Measurements from ENCODE around the gene PCF11.
A peak's percentile ranks its signal among the peaks of the same experiment; 100 is the strongest.
"Not testable (repeated sequence)": the region's sequence is repeated elsewhere in the genome, so short reads cannot be mapped to it uniquely, and the experiment has no call there.

Gene PCF11

GRCh38 chr11:83156996-83157593, at the start of gene PCF11:
Gene PCF11, plus strand, starts transcription at chr11:83157131. Its CDS starts 309 bp downstream, at chr11:83157440.
- DNase-seq (ENCODE audit: low read depth in 3 of 3): peak in 1 of 3 experiments; percentile 91

- no peak for DNase-seq (ENCODE audit: low read depth in 3 of 3)
Observed at GRCh38 chr11:83112886-83113285, 44.0 kb upstream of the PCF11 start.

- DNase-seq (ENCODE audit: low read depth in 3 of 3): no peak
Observed at GRCh38 chr11:83115026-83115425, 41.9 kb upstream of the PCF11 start.

GRCh38 chr11:83115551-83115950, 41.4 kb upstream of the PCF11 start:
- DNase-seq (ENCODE audit: low read depth in 3 of 3): no peak

GRCh38 chr11:83116015-83116641, 40.8 kb upstream of the PCF11 start:
- DNase-seq (ENCODE audit: low read depth in 3 of 3): no peak

GRCh38 chr11:83118814-83119213, 38.1 kb upstream of the PCF11 start:
- DNase-seq (ENCODE audit: low read depth in 3 of 3): no peak

GRCh38 chr11:83119216-83119615, 37.7 kb upstream of the PCF11 start:
- DNase-seq (ENCODE audit: low read depth in 3 of 3): no peak

- DNase-seq (ENCODE audit: low read depth in 3 of 3): no peak
Observed at GRCh38 chr11:83120327-83120726, 36.6 kb upstream of the PCF11 start.

- no peak for DNase-seq (ENCODE audit: low read depth in 3 of 3)
Observed at GRCh38 chr11:83122050-83122449, 34.9 kb upstream of the PCF11 start.

- DNase-seq (ENCODE audit: low read depth in 3 of 3): no peak
Observed at GRCh38 chr11:83122766-83123165, 34.2 kb upstream of the PCF11 start.

- DNase-seq (ENCODE audit: low read depth in 3 of 3): no peak
Observed at GRCh38 chr11:83124636-83125424, 32.1 kb upstream of the PCF11 start.

- DNase-seq (ENCODE audit: low read depth in 3 of 3): no peak
Observed at GRCh38 chr11:83125577-83125976, 31.4 kb upstream of the PCF11 start.

GRCh38 chr11:83127310-83127637, 29.7 kb upstream of the PCF11 start:
- DNase-seq (ENCODE audit: low read depth in 3 of 3): no peak

GRCh38 chr11:83132191-83132590, 24.7 kb upstream of the PCF11 start:
- no peak for DNase-seq (ENCODE audit: low read depth in 3 of 3)

GRCh38 chr11:83133266-83133665, 23.7 kb upstream of the PCF11 start:
- not testable (repeated sequence) for DNase-seq (ENCODE audit: low read depth in 3 of 3)

GRCh38 chr11:83139310-83139709, 17.6 kb upstream of the PCF11 start:
- no peak for DNase-seq (ENCODE audit: low read depth in 3 of 3)

GRCh38 chr11:83140691-83141455, 16.1 kb upstream of the PCF11 start:
- DNase-seq (ENCODE audit: low read depth in 3 of 3): no peak

GRCh38 chr11:83147895-83148294, 9.0 kb upstream of the PCF11 start:
- DNase-seq (ENCODE audit: low read depth in 3 of 3): no peak

- no peak for DNase-seq (ENCODE audit: low read depth in 3 of 3)
Observed at GRCh38 chr11:83150450-83150849, 6.5 kb upstream of the PCF11 start.

- no peak for DNase-seq (ENCODE audit: low read depth in 3 of 3)
Observed at GRCh38 chr11:83151274-83151977, 5.5 kb upstream of the PCF11 start.

GRCh38 chr11:83152264-83152663, 4.7 kb upstream of the PCF11 start:
- DNase-seq (ENCODE audit: low read depth in 3 of 3): no peak

- DNase-seq (ENCODE audit: low read depth in 3 of 3): no peak
Observed at GRCh38 chr11:83153764-83154163, 3.2 kb upstream of the PCF11 start.

All from stimulated activated CD4-positive, alpha-beta T cell treated with anti-CD3 and anti-CD28 coated beads, TNF-alpha, amount 100 ng/mL, for 4 hours (primary cell).